Measurements from ENCODE around the gene TCAP.

The TCAP gene

GRCh38 chr17:39667262-39667944, 2.3 kb downstream of the TCAP start:
- no peak for TF ChIP-seq EZH2 (optimal IDR thresholded peaks at IDR 0.05; ENCODE audit: low read depth, low read length)
- TF ChIP-seq EZH2phosphoT487 (IDR thresholded peaks at IDR 0.05; ENCODE audit: low read length) = no peak
- TF ChIP-seq, protein P1, sequence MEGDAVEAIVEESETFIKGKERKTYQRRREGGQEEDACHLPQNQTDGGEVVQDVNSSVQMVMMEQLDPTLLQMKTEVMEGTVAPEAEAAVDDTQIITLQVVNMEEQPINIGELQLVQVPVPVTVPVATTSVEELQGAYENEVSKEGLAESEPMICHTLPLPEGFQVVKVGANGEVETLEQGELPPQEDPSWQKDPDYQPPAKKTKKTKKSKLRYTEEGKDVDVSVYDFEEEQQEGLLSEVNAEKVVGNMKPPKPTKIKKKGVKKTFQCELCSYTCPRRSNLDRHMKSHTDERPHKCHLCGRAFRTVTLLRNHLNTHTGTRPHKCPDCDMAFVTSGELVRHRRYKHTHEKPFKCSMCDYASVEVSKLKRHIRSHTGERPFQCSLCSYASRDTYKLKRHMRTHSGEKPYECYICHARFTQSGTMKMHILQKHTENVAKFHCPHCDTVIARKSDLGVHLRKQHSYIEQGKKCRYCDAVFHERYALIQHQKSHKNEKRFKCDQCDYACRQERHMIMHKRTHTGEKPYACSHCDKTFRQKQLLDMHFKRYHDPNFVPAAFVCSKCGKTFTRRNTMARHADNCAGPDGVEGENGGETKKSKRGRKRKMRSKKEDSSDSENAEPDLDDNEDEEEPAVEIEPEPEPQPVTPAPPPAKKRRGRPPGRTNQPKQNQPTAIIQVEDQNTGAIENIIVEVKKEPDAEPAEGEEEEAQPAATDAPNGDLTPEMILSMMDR (IDR thresholded peaks at IDR 0.05; ENCODE audit: low read length) = no peak
- H4K20me1 ChIP-seq (ENCODE audit: insufficient read depth, low read length) = no peaks in the 10 kb centered on the region
- no peak overlapping the region for H3K27ac ChIP-seq (ENCODE audit: low read length)
- H3K9ac ChIP-seq (ENCODE audit: low read length) = no peak overlapping the region
- no peak overlapping the region for H2AFZ ChIP-seq (ENCODE audit: low read length)
- H3K79me2 ChIP-seq (ENCODE audit: low read length) = no peaks in the 10 kb centered on the region
- H3K4me1 ChIP-seq (ENCODE audit: low read length) = no peaks in the 10 kb centered on the region
- no peak overlapping the region for H3K4me2 ChIP-seq (ENCODE audit: low read depth, low read length)
- no peak overlapping the region for H3K4me3 ChIP-seq (ENCODE audit: low read length)
- H3K27me3 ChIP-seq (replicated peaks; ENCODE audit: insufficient read depth, low read length) = peaks cover 27% of the 10 kb centered on the region
- H3F3A ChIP-seq (ENCODE audit: insufficient read depth, low read length) = no peaks in the 10 kb centered on the region
- no peaks in the 10 kb centered on the region for H3K9me3 ChIP-seq (replicated peaks; ENCODE audit: insufficient read depth, low read length)
- DNase-seq = no peak
- H3K9me2 ChIP-seq (replicated peaks; ENCODE audit: insufficient read depth, low read length) = no peaks in the 10 kb centered on the region
- no peaks in the 10 kb centered on the region for H3K36me3 ChIP-seq (replicated peaks; ENCODE audit: insufficient read depth, low read length)

DNA sequence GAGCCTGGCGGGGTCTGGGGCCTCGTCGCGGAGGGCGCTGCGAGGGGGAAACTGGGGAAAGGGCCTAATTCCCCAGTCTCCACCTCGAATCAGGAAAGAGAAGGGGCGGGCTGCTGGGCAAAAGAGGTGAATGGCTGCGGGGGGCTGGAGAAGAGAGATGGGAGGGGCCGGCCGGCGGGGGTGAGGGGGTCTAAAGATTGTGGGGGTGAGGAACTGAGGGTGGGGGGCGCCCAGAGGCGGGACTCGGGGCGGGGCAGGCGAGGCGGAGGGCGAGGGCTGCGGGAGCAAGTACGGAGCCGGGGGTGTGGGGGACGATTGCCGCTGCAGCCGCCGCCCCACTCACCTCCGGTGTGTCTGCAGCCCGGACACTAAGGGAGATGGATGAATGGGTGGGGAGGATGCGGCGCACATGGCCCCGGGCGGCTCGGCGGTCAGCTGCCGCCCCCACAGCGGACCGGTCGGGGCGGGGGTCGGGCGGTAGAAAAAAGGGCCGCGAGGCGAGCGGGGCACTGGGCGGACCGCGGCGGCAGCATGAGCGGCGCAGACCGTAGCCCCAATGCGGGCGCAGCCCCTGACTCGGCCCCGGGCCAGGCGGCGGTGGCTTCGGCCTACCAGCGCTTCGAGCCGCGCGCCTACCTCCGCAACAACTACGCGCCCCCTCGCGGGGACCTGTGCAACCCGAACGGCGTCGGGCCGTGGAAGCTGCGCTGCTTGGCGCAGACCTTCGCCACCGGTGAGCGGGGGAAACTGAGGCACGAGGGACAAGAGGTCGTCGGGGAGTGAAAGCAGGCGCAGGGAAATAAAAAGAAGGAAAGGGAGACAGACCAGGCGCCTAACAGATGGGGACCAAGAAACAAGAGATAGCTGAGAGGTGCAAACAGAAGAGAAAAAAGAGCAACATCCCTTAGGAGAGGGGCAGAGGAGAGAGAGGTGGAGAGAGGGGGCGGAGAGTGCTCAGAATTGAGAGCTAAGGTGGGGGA, 3.1 kb downstream of the TCAP start, which contains the start of gene PNMT:
TSS of gene PNMT (plus strand) at position 509 of the 980 bp plus-strand sequence. CDS start at position 532, 23 bp downstream.
- peaks cover 27% of the 10 kb centered on the region for H3K27me3 ChIP-seq (replicated peaks; ENCODE audit: insufficient read depth, low read length)
- H3K27ac ChIP-seq (ENCODE audit: low read length) = no peak within 1 kb of the TSS
- H2AFZ ChIP-seq (ENCODE audit: low read length) = peak within 1 kb of the TSS; percentile 67
- H3K4me3 ChIP-seq (ENCODE audit: low read length) = peak within 1 kb of the TSS; percentile 51
- TF ChIP-seq, protein P1 (IDR thresholded peaks at IDR 0.05; ENCODE audit: low read length) = peak; percentile 74
- no peak for TF ChIP-seq EZH2 (optimal IDR thresholded peaks at IDR 0.05; ENCODE audit: low read depth, low read length)
- no peaks in the 10 kb centered on the region for H3K9me2 ChIP-seq (replicated peaks; ENCODE audit: insufficient read depth, low read length)
- H3K9ac ChIP-seq (ENCODE audit: low read length) = peak within 1 kb of the TSS; percentile 53; the same call in 1 of the 2 replicates
- H3K36me3 ChIP-seq (replicated peaks; ENCODE audit: insufficient read depth, low read length) = no peaks in the 10 kb centered on the region
- H3K9me3 ChIP-seq (replicated peaks; ENCODE audit: insufficient read depth, low read length) = no peaks in the 10 kb centered on the region
- H3K79me2 ChIP-seq (ENCODE audit: low read length) = no peaks in the 10 kb centered on the region
- no peaks in the 10 kb centered on the region for H3F3A ChIP-seq (ENCODE audit: insufficient read depth, low read length)
- no peaks in the 10 kb centered on the region for H4K20me1 ChIP-seq (ENCODE audit: insufficient read depth, low read length)
- peak; percentile 70 for DNase-seq
- no peaks in the 10 kb centered on the region for H3K4me1 ChIP-seq (ENCODE audit: low read length)
- peak within 1 kb of the TSS; percentile 94 for H3K4me2 ChIP-seq (ENCODE audit: low read depth, low read length)

GRCh38 chr17:39669897-39670735, 5.0 kb downstream of the TCAP start:
- Histone ChIP-seq H3K4me1 (ENCODE audit: low read length) (no peaks in the 10 kb centered on the region), H3K9me2 (replicated peaks; ENCODE audit: insufficient read depth, low read length) (no peaks in the 10 kb centered on the region), H3K27ac (ENCODE audit: low read length) (no peak overlapping the region), H3K27me3 (replicated peaks; ENCODE audit: insufficient read depth, low read length) (peaks cover 27% of the 10 kb centered on the region), H3K4me2 (ENCODE audit: low read depth, low read length) (no peak overlapping the region), H3K4me3 (ENCODE audit: low read length) (no peak overlapping the region), H3K9ac (ENCODE audit: low read length) (no peak overlapping the region), H4K20me1 (ENCODE audit: insufficient read depth, low read length) (no peaks in the 10 kb centered on the region), H3K79me2 (ENCODE audit: low read length) (no peaks in the 10 kb centered on the region), H3K36me3 (replicated peaks; ENCODE audit: insufficient read depth, low read length) (no peaks in the 10 kb centered on the region), H3F3A (ENCODE audit: insufficient read depth, low read length) (no peaks in the 10 kb centered on the region), H3K9me3 (replicated peaks; ENCODE audit: insufficient read depth, low read length) (no peaks in the 10 kb centered on the region), H2AFZ (ENCODE audit: low read length) (no peak overlapping the region)
- no peak for TF ChIP-seq EZH2 (optimal IDR thresholded peaks at IDR 0.05; ENCODE audit: low read depth, low read length)
- TF ChIP-seq EZH2phosphoT487 (IDR thresholded peaks at IDR 0.05; ENCODE audit: low read length) = no peak
- TF ChIP-seq, protein P1 (IDR thresholded peaks at IDR 0.05; ENCODE audit: low read length) = no peak
- DNase-seq = no peak
